IMR-90 (cell line): ENCODE measurements around the gene VAMP8. TPM values are rescaled to one million over a fixed set of nuclear protein-coding genes. Genes with fewer than 3 reads are reported as not detected.
A peak's percentile ranks its signal among the peaks of the same experiment; 100 is the strongest.

ENCODE experiments used
- ATAC-seq: fragments of 200-7000 bp; cut with Tn5 transposase; 2 replicates; pipeline ENCODE4 v1.9.1; 2020; ENCODE audit warnings: low read depth, mild to moderate bottlenecking, moderate library complexity
- BruUV-seq: library from RNA; stranded (reverse); fragments of 400-500 nt; replicated peaks from 2 replicates; lab custom pipeline; 2021; lab: Mats Ljungman, UMichigan
- CTCF ChIA-PET: fragments of 300-600 bp; formaldehyde crosslinking; extraction: SDS; loops from one replicate; lab custom pipeline; 2021; ENCODE audit warnings: antibody characterized with exemption; lab: Yijun Ruan, JAX
- POLR2A ChIA-PET: fragments of 300-600 bp; sonication (Branson Sonifier 250); formaldehyde crosslinking; loops from one replicate; lab custom pipeline; 2022; ENCODE audit warnings: antibody characterized with exemption; ENCODE audit not compliant: unreplicated experiment; lab: Charles Lee
- DNase-seq: peaks from one replicate; pipeline ENCODE4 v3.0.0; 2013
- H2AFZ ChIP-seq: replicated peaks from 2 replicates; pipeline ENCODE3; 2013; ENCODE audit warnings: low read length, mild to moderate bottlenecking; ENCODE audit not compliant: poor library complexity
- H2AK5ac ChIP-seq: 2 replicates; pipeline ENCODE4 v1.6.1; 2013; ENCODE audit warnings: low read depth, low read length, inconsistent platforms
- H2AK9ac ChIP-seq: replicated peaks from 2 replicates; pipeline ENCODE3; 2013; ENCODE audit warnings: mild to moderate bottlenecking, low read depth, low read length, moderate library complexity; ENCODE audit not compliant: poor library complexity
- H2BK120ac ChIP-seq: 2 replicates; pipeline ENCODE4 v1.6.1; 2013; ENCODE audit warnings: low read depth, low read length, inconsistent platforms
- H2BK15ac ChIP-seq: 3 replicates; pipeline ENCODE4 v1.6.1; 2013; ENCODE audit warnings: low read depth, low read length, inconsistent platforms
- H2BK20ac ChIP-seq: 2 replicates; pipeline ENCODE4 v1.6.1; 2013; ENCODE audit warnings: low read depth, mild to moderate bottlenecking, inconsistent platforms, low read length, moderate library complexity
- H2BK5ac ChIP-seq: 2 replicates; pipeline ENCODE4 v1.6.1; 2013; ENCODE audit warnings: mild to moderate bottlenecking, low read depth, low read length, inconsistent platforms; ENCODE audit not compliant: poor library complexity, severe bottlenecking
- H3K14ac ChIP-seq: replicated peaks from 2 replicates; pipeline ENCODE4 v1.6.1; 2013; ENCODE audit warnings: low read depth, low read length, inconsistent platforms
- H3K18ac ChIP-seq: 2 replicates; pipeline ENCODE4 v1.6.1; 2013; ENCODE audit warnings: low read depth, low read length, control low read depth
- H3K23ac ChIP-seq: 2 replicates; pipeline ENCODE4 v1.6.1; 2013; ENCODE audit warnings: low read depth, low read length, inconsistent platforms
- H3K27ac ChIP-seq: 2 replicates; pipeline ENCODE4 v1.5.1; 2013; ENCODE audit warnings: mild to moderate bottlenecking, control low read depth, low read length; ENCODE audit not compliant: insufficient read depth
- H3K27me3 ChIP-seq: 2 replicates; pipeline ENCODE4 v1.6.1; 2013; ENCODE audit warnings: low read length; ENCODE audit not compliant: control insufficient read depth, insufficient read depth
- H3K36me3 ChIP-seq: 2 replicates; pipeline ENCODE4 v1.6.1; 2013; ENCODE audit warnings: low read length, mixed read lengths; ENCODE audit not compliant: control insufficient read depth, insufficient read depth
- H3K4ac ChIP-seq: 2 replicates; pipeline ENCODE4 v1.6.1; 2013; ENCODE audit warnings: low read depth, low read length, inconsistent platforms
- H3K4me1 ChIP-seq: 2 replicates; pipeline ENCODE4 v1.6.1; 2013; ENCODE audit warnings: low read length, mixed read lengths; ENCODE audit not compliant: control insufficient read depth, insufficient read depth
- H3K4me2 ChIP-seq: 2 replicates; pipeline ENCODE4 v1.6.1; 2013; ENCODE audit warnings: low read depth, mild to moderate bottlenecking, control low read depth, low read length, moderate library complexity
- H3K4me3 ChIP-seq: 2 replicates; pipeline ENCODE4 v1.5.1; 2013; ENCODE audit warnings: low read depth, mild to moderate bottlenecking, control low read depth, low read length, moderate library complexity; ENCODE audit not compliant: insufficient read depth
- H3K56ac ChIP-seq: 2 replicates; pipeline ENCODE4 v1.6.1; 2013; ENCODE audit warnings: low read length, inconsistent platforms; ENCODE audit not compliant: insufficient read depth; ENCODE audit errors: extremely low read depth
- H3K79me1 ChIP-seq, 2 experiments: 2 replicates each; pipeline ENCODE4 v1.6.1; 2013; ENCODE audit warnings: low read length in 2 of 2, inconsistent platforms in 1 of 2, low read depth in 1 of 2
- H3K9ac ChIP-seq: 2 replicates; pipeline ENCODE4 v1.6.1; 2013; ENCODE audit warnings: low read depth, low read length, control low read depth
- H3K9me1 ChIP-seq: 2 replicates; pipeline ENCODE4 v1.6.1; 2013; ENCODE audit warnings: low read length, inconsistent platforms; ENCODE audit not compliant: insufficient read depth
- H3K9me3 ChIP-seq: 2 replicates; pipeline ENCODE4 v1.6.1; 2013; ENCODE audit warnings: low read length; ENCODE audit not compliant: control insufficient read depth, insufficient read depth
- H4K20me1 ChIP-seq: 2 replicates; pipeline ENCODE4 v1.6.1; 2013; ENCODE audit warnings: low read length, inconsistent platforms; ENCODE audit not compliant: insufficient read depth
- H4K5ac ChIP-seq: 2 replicates; pipeline ENCODE4 v1.6.1; 2013; ENCODE audit warnings: mild to moderate bottlenecking, low read depth, low read length, control low read depth
- H4K8ac ChIP-seq, 2 experiments: 2 replicates each; pipeline ENCODE4 v1.6.1; 2013; ENCODE audit warnings: low read depth in 2 of 2, low read length in 2 of 2, control low read depth in 1 of 2, inconsistent platforms in 1 of 2
- H4K91ac ChIP-seq: 2 replicates; pipeline ENCODE4 v1.6.1; 2013; ENCODE audit warnings: low read depth, low read length, inconsistent platforms; ENCODE audit not compliant: insufficient read depth
- CHD1 ChIP-seq: IDR thresholded peaks from 2 replicates; pipeline ENCODE4 v1.6.1; 2012; ENCODE audit warnings: low read depth, low read length, improper control_type of control experiment
- CTCF ChIP-seq: conservative IDR thresholded peaks from 2 replicates; pipeline ENCODE4 v1.5.1; 2012; ENCODE audit warnings: mild to moderate bottlenecking, low read depth, low read length, improper control_type of control experiment
- FOS ChIP-seq: fragments of 150-350 bp; IDR thresholded peaks from 2 replicates; pipeline ENCODE4 v1.6.1; 2016; ENCODE audit warnings: low read depth, low read length
- MAFK ChIP-seq: IDR thresholded peaks from 2 replicates; pipeline ENCODE4 v1.6.1; 2012; ENCODE audit warnings: low read depth, low read length, improper control_type of control experiment
- RAD21 ChIP-seq: IDR thresholded peaks from 2 replicates; pipeline ENCODE4 v1.6.1; 2012; ENCODE audit warnings: low read length, improper control_type of control experiment
- SMC3 ChIP-seq: fragments of 150-350 bp; IDR thresholded peaks from 2 replicates; pipeline ENCODE4 v1.6.1; 2016; ENCODE audit warnings: low read depth, mild to moderate bottlenecking, antibody characterized with exemption, low read length, moderate library complexity
- WGBS, 2 experiments: methylation state at CpG; one replicate each; pipeline versions ENCODE4 v1.1.5 to v1.1.7; 2013; ENCODE audit warnings: missing lambda C conversion rate in 2 of 2; ENCODE audit not compliant: insufficient read length in 1 of 2; ENCODE audit errors: extremely low coverage in 2 of 2; 5-methylcytosine and 5-hydroxymethylcytosine counted together
- dilution Hi-C: fragments of 300-500 bp; cut with HindIII; formaldehyde crosslinking; loops from one replicate; pipeline ENCODE4 v1.14.3; 2018; ENCODE audit warnings: low sequenced_read_pairs; ENCODE audit not compliant: unreplicated experiment
- in situ Hi-C: fragments of 300-500 bp; cut with MboI; formaldehyde crosslinking; loops from 3 replicates; pipeline ENCODE4 v1.14.3; 2019; ENCODE audit warnings: low sequenced_read_pairs, inconsistent platforms, mixed read lengths
- intact Hi-C: fragments of 100-400 bp; cut with micrococcal nuclease; formaldehyde crosslinking; loops from 2 replicates; pipeline ENCODE4 v1.10.0; 2022
- polyA plus RNA-seq, 3 experiments: library from polyadenylated mRNA; depleted of rRNA; stranded (reverse); fragments of >200 nt; gene quantifications; 2 replicates each; pipeline ENCODE4 v1.2.3, GENCODE V29; 2012; ENCODE audit warnings: low replicate concordance in 1 of 3
- total RNA-seq: library from RNA; depleted of rRNA; stranded (reverse); fragments of >200 nt; gene quantifications from 2 replicates; pipeline ENCODE4 v1.2.3, GENCODE V29; 2012

Gene VAMP8
- total and polyA plus RNA-seq, 2 of the 4 experiments (the other 2 are of a cell fraction) = 0.90 to 1.9 TPM

GRCh38 chr2:85536479-85536878, 40.9 kb upstream of the VAMP8 start:
- Histone ChIP-seq H3K4me1 (peaks cover 5% of the 10 kb centered on the region), H3K9me1 (peaks cover 2% of the 10 kb centered on the region; the same call in 1 of the 2 replicates), H3K9me3 (no peaks in the 10 kb centered on the region), H3K36me3 (peaks cover 5% of the 10 kb centered on the region), H4K91ac (peak overlapping the region; percentile 41; the same call in 1 of the 2 replicates), H3K27me3 (no peaks in the 10 kb centered on the region), H2BK5ac (peak overlapping the region; percentile 94), H3K23ac (peak overlapping the region; percentile 88), H3K79me1 (peaks cover 13 to 24% of the 10 kb centered on the region in 2 experiments), H2BK15ac (peak overlapping the region; percentile 79; the same call in 1 of the 3 replicates), H3K4me2 (peak overlapping the region; percentile 55; the same call in 1 of the 2 replicates), H4K8ac (peak overlapping the region in 1 of 2 experiments; percentile 80; a peak in 2 of 4 replicates), H2AFZ (peak overlapping the region; percentile 19), H3K56ac (peak overlapping the region; percentile 66), H2BK120ac (peak overlapping the region; percentile 87), H3K14ac (peak overlapping the region; percentile 88), H3K4ac (peak overlapping the region; percentile 84), H3K4me3 (no peak overlapping the region), H2AK5ac (peak overlapping the region; percentile 74), H2BK20ac (peak overlapping the region; percentile 80), H4K20me1 (peaks cover 25% of the 10 kb centered on the region), H2AK9ac (no peak overlapping the region), H3K27ac (0 out of 2 replicates have a peak overlapping the region, but pooled peaks have one; percentile 3), H3K9ac (no peak overlapping the region), H3K18ac (peak overlapping the region; percentile 79; the same call in 1 of the 2 replicates), H4K5ac (peak overlapping the region; percentile 73; the same call in 1 of the 2 replicates)
- TF ChIP-seq CHD1 (no peak), MAFK (peak; percentile 12; the same call in 1 of the 2 replicates), CTCF (no peak), RAD21 (peak; percentile 36; the same call in 1 of the 2 replicates), FOS (peak; percentile 61), SMC3 (peak; percentile 21; the same call in 1 of the 2 replicates)
- POLR2A ChIA-PET = interaction anchor here (0.6 kb wide), 1 partner anchor 101 kb away, joined by 4 read pairs; no protein-coding TSS in a partner anchor
- DNase-seq (peak; percentile 89), ATAC-seq (peak; percentile 7; the same call in 1 of the 2 replicates)
- in situ Hi-C loops = no loop called here
- intact Hi-C loops = loop anchor here (5.0 to 10.0 kb wide), 2 partner anchors 39 to 472 kb away; no protein-coding TSS in a partner anchor
- no TSS peak for BruUV-seq
- dilution Hi-C loops = no loop called here
- CTCF ChIA-PET = interaction anchor here (0.7 to 1.4 kb wide), 2 partner anchors 14 to 115 kb away, joined by 3 to 4 read pairs; no protein-coding TSS in a partner anchor
- no CpG with 5 or more reads among the region's 3 CpGs for WGBS, 2 experiments
